ENCODE results near the gene DRD2.

DNA sequence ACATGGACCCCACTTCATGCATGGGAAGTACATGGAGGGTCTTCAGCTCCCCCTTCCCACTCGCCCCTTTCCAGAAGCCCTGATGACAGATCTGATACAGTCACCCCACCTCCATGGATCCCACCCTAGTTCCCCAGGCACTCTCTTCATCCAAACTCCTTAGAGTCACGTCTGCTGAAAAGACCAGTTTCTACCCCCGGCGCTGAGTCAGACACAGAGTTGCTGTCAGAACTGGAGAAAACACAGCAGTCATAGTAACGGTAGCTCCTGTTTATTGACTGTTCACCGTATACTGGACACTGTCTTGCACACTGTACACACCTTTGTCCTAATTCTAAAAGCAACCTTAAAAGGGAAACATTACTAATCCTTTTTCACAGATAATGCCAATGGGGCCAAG lies 29.1 kb downstream of the DRD2 start:
- TF ChIP-seq, protein P1, sequence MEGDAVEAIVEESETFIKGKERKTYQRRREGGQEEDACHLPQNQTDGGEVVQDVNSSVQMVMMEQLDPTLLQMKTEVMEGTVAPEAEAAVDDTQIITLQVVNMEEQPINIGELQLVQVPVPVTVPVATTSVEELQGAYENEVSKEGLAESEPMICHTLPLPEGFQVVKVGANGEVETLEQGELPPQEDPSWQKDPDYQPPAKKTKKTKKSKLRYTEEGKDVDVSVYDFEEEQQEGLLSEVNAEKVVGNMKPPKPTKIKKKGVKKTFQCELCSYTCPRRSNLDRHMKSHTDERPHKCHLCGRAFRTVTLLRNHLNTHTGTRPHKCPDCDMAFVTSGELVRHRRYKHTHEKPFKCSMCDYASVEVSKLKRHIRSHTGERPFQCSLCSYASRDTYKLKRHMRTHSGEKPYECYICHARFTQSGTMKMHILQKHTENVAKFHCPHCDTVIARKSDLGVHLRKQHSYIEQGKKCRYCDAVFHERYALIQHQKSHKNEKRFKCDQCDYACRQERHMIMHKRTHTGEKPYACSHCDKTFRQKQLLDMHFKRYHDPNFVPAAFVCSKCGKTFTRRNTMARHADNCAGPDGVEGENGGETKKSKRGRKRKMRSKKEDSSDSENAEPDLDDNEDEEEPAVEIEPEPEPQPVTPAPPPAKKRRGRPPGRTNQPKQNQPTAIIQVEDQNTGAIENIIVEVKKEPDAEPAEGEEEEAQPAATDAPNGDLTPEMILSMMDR (IDR thresholded peaks at IDR 0.05), result no peak
- no peak for TF ChIP-seq POLR2A (IDR thresholded peaks at IDR 0.05)

All from body of pancreas (tissue), 4 donors.